Measurements from ENCODE around the gene C4orf36. TPM values are rescaled to one million over a fixed set of nuclear protein-coding genes. Genes with fewer than 3 reads are reported as not detected.

Gene C4orf36
- total RNA-seq, 1 donor from 2014 or later = not detected

DNA sequence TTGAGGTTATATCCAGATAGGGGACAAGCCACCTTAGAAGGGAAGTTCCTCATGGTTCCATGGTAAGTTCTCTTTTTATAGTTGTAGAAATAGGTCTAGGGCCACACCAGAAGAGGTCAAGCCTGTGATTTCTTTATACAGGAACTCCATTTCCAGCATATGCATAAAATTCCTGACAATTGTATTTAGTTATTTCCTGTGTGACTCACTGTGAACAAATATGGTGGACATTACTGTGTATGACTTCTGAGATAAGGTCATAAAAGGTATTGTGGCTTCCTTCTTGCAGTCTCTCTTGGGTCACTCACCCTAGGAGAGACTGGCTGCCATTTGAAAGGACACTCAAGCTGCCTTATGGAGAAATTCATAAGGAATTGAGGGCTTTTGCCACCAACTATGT, 2.2 kb upstream of the C4orf36 start:
- no peaks in the 10 kb centered on the region for H3K79me2 ChIP-seq (ENCODE audit: insufficient read depth, low read length)
- no peak overlapping the region for H3K9ac ChIP-seq (ENCODE audit: low read length)
- H3K4me1 Mint-ChIP-seq (ENCODE audit: low read depth, unreplicated experiment) = no peaks in the 10 kb centered on the region
- no peak overlapping the region for H3K27ac Mint-ChIP-seq (ENCODE audit: unreplicated experiment)
- no peaks in the 10 kb centered on the region for H3K9me3 ChIP-seq (ENCODE audit: insufficient read depth, low read depth, low read length)
- no peak overlapping the region for H3K4me3 ChIP-seq (ENCODE audit: insufficient read depth, low read depth, low read length)
- H3K36me3 Mint-ChIP-seq (ENCODE audit: low read depth, unreplicated experiment) = no peaks in the 10 kb centered on the region
- H3K4me1 ChIP-seq (ENCODE audit: insufficient read depth, low read length) = no peaks in the 10 kb centered on the region
- no peak overlapping the region for H3K4me3 Mint-ChIP-seq (ENCODE audit: unreplicated experiment)
- H3K27me3 Mint-ChIP-seq (ENCODE audit: low read depth, unreplicated experiment) = peaks cover 2% of the 10 kb centered on the region
- no peak overlapping the region for H2AFZ ChIP-seq (ENCODE audit: low read depth, low read length)
- TF ChIP-seq, protein P1, sequence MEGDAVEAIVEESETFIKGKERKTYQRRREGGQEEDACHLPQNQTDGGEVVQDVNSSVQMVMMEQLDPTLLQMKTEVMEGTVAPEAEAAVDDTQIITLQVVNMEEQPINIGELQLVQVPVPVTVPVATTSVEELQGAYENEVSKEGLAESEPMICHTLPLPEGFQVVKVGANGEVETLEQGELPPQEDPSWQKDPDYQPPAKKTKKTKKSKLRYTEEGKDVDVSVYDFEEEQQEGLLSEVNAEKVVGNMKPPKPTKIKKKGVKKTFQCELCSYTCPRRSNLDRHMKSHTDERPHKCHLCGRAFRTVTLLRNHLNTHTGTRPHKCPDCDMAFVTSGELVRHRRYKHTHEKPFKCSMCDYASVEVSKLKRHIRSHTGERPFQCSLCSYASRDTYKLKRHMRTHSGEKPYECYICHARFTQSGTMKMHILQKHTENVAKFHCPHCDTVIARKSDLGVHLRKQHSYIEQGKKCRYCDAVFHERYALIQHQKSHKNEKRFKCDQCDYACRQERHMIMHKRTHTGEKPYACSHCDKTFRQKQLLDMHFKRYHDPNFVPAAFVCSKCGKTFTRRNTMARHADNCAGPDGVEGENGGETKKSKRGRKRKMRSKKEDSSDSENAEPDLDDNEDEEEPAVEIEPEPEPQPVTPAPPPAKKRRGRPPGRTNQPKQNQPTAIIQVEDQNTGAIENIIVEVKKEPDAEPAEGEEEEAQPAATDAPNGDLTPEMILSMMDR (IDR thresholded peaks at IDR 0.05; ENCODE audit: insufficient read depth, low read depth, low read length) = no peak
- no peak for TF ChIP-seq EZH2 (IDR thresholded peaks at IDR 0.05; ENCODE audit: insufficient read depth, low read length)
- H3K27me3 ChIP-seq (ENCODE audit: insufficient read depth, low read length) = no peaks in the 10 kb centered on the region
- H3K4me2 ChIP-seq (ENCODE audit: low read length) = no peak overlapping the region
- peak; percentile 10 for DNase-seq (ENCODE audit: low read depth)
- H3K27ac ChIP-seq (ENCODE audit: low read depth, low read length) = no peak overlapping the region
- H3K9me3 Mint-ChIP-seq (ENCODE audit: unreplicated experiment) = peaks cover 2% of the 10 kb centered on the region
- H3K36me3 ChIP-seq (ENCODE audit: insufficient read depth, low read length) = no peaks in the 10 kb centered on the region
- no peaks in the 10 kb centered on the region for H4K20me1 ChIP-seq (ENCODE audit: insufficient read depth, low read length)
- no peak for FAIRE-seq

DNA sequence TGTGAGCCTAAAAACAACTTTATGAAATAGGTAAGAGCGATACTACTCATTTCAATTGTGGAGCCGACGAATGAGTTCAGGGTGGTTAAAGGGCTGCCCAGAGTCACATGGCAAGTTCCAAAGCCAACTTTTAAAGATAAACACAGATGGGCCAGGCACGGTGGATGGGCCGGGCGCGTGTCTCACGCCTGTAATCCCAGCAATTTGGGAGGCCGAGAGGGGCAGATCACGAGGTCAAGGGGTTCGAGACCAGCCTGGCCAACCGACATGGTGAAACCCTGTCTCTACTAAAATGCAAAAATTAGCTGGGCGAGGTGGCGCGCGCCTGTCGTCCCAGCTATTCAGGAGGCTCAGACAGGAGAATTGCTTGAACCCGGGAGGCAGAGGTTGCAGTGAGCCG, 914 bp upstream of the C4orf36 start:
- peaks cover 2% of the 10 kb centered on the region for H3K27me3 Mint-ChIP-seq (ENCODE audit: low read depth, unreplicated experiment)
- no peak overlapping the region for H3K27ac ChIP-seq (ENCODE audit: low read depth, low read length)
- peak overlapping the region; percentile 84 for H3K4me2 ChIP-seq (ENCODE audit: low read length)
- FAIRE-seq (no peak), DNase-seq (ENCODE audit: low read depth) (no peak)
- H3K9me3 Mint-ChIP-seq (ENCODE audit: unreplicated experiment) = peaks cover 2% of the 10 kb centered on the region
- no peak for TF ChIP-seq EZH2 (IDR thresholded peaks at IDR 0.05; ENCODE audit: insufficient read depth, low read length)
- TF ChIP-seq, protein P1 (IDR thresholded peaks at IDR 0.05; ENCODE audit: insufficient read depth, low read depth, low read length) = no peak
- no peaks in the 10 kb centered on the region for H4K20me1 ChIP-seq (ENCODE audit: insufficient read depth, low read length)
- no peaks in the 10 kb centered on the region for H3K79me2 ChIP-seq (ENCODE audit: insufficient read depth, low read length)
- H3K4me1 Mint-ChIP-seq (ENCODE audit: low read depth, unreplicated experiment) = no peaks in the 10 kb centered on the region
- H3K4me3 ChIP-seq (ENCODE audit: insufficient read depth, low read depth, low read length) = peak overlapping the region; percentile 67
- peak overlapping the region; percentile 87 for H3K4me3 Mint-ChIP-seq (ENCODE audit: unreplicated experiment)
- H3K36me3 ChIP-seq (ENCODE audit: insufficient read depth, low read length) = no peaks in the 10 kb centered on the region
- H3K27me3 ChIP-seq (ENCODE audit: insufficient read depth, low read length) = no peaks in the 10 kb centered on the region
- peak overlapping the region; percentile 83 for H3K9ac ChIP-seq (ENCODE audit: low read length)
- H3K27ac Mint-ChIP-seq (ENCODE audit: unreplicated experiment) = no peak overlapping the region
- H3K36me3 Mint-ChIP-seq (ENCODE audit: low read depth, unreplicated experiment) = no peaks in the 10 kb centered on the region
- H3K4me1 ChIP-seq (ENCODE audit: insufficient read depth, low read length) = no peaks in the 10 kb centered on the region
- no peak overlapping the region for H2AFZ ChIP-seq (ENCODE audit: low read depth, low read length)
- no peaks in the 10 kb centered on the region for H3K9me3 ChIP-seq (ENCODE audit: insufficient read depth, low read depth, low read length)

DNA sequence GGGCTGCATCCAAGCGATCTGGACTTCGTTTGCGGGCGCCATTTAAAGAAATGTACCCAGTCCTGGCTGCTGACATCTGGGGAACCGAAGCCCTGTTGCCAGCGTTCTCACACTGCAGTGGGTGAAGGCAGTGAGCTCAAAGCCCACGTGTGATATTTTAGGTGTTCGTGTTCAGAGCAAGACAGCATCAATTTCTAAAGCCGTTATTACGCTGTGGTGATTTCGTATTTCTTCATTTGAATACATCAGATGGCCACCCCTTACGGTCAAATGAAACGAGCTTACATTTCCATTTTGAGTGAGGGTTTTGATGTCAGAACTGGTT, 376 bp upstream of the C4orf36 start:
- H4K20me1 ChIP-seq (ENCODE audit: insufficient read depth, low read length) = no peaks in the 10 kb centered on the region
- H3K36me3 Mint-ChIP-seq (ENCODE audit: low read depth, unreplicated experiment) = no peaks in the 10 kb centered on the region
- H3K27ac ChIP-seq (ENCODE audit: low read depth, low read length) = peak overlapping the region; percentile 50
- H3K4me3 ChIP-seq (ENCODE audit: insufficient read depth, low read depth, low read length) = peak overlapping the region; percentile 67
- H3K4me1 ChIP-seq (ENCODE audit: insufficient read depth, low read length) = no peaks in the 10 kb centered on the region
- H3K4me1 Mint-ChIP-seq (ENCODE audit: low read depth, unreplicated experiment) = no peaks in the 10 kb centered on the region
- peak overlapping the region; percentile 72 for H2AFZ ChIP-seq (ENCODE audit: low read depth, low read length)
- TF ChIP-seq EZH2 (IDR thresholded peaks at IDR 0.05; ENCODE audit: insufficient read depth, low read length) = no peak
- TF ChIP-seq, protein P1 (IDR thresholded peaks at IDR 0.05; ENCODE audit: insufficient read depth, low read depth, low read length) = no peak
- peak overlapping the region; percentile 87 for H3K4me3 Mint-ChIP-seq (ENCODE audit: unreplicated experiment)
- no peak overlapping the region for H3K27ac Mint-ChIP-seq (ENCODE audit: unreplicated experiment)
- peaks cover 2% of the 10 kb centered on the region for H3K9me3 Mint-ChIP-seq (ENCODE audit: unreplicated experiment)
- H3K4me2 ChIP-seq (ENCODE audit: low read length) = peak overlapping the region; percentile 84
- no peaks in the 10 kb centered on the region for H3K36me3 ChIP-seq (ENCODE audit: insufficient read depth, low read length)
- H3K79me2 ChIP-seq (ENCODE audit: insufficient read depth, low read length) = no peaks in the 10 kb centered on the region
- DNase-seq (ENCODE audit: low read depth) (no peak), FAIRE-seq (no peak)
- no peaks in the 10 kb centered on the region for H3K9me3 ChIP-seq (ENCODE audit: insufficient read depth, low read depth, low read length)
- peak overlapping the region; percentile 83 for H3K9ac ChIP-seq (ENCODE audit: low read length)
- peaks cover 2% of the 10 kb centered on the region for H3K27me3 Mint-ChIP-seq (ENCODE audit: low read depth, unreplicated experiment)
- no peaks in the 10 kb centered on the region for H3K27me3 ChIP-seq (ENCODE audit: insufficient read depth, low read length)

Measured in astrocyte (in vitro differentiated cells and primary cell).